Epithelial cell of alveolus of lung (primary cell): Measurements from ENCODE around the gene KLF16. TPM values are rescaled to one million over a fixed set of nuclear protein-coding genes. Genes with fewer than 3 reads are reported as not detected.

Experiments
- total RNA-seq: library from RNA; depleted of rRNA; stranded (reverse); fragments of >200 nt; gene quantifications from 2 replicates; pipeline ENCODE4 v1.2.1, GENCODE V29; 2015

Gene KLF16
- 8.9 and 15.3 TPM in 2 replicates for total RNA-seq

GRCh38 chr19:1863328-1863637, at the start of gene KLF16:
Gene KLF16 (minus strand): TSS chr19:1863579. CDS start chr19:1863497, 82 bp downstream.

GRCh38 chr19:1905110-1905862, 41.9 kb upstream of the KLF16 start, which contains the start of the genes ADAT3 and SCAMP4:
Gene ADAT3 (plus strand): TSS chr19:1905399. CDS start chr19:1912048, 6,649 bp downstream.
Gene SCAMP4 (plus strand): TSS chr19:1905399. CDS start chr19:1915020, 9,621 bp downstream.

DNA sequence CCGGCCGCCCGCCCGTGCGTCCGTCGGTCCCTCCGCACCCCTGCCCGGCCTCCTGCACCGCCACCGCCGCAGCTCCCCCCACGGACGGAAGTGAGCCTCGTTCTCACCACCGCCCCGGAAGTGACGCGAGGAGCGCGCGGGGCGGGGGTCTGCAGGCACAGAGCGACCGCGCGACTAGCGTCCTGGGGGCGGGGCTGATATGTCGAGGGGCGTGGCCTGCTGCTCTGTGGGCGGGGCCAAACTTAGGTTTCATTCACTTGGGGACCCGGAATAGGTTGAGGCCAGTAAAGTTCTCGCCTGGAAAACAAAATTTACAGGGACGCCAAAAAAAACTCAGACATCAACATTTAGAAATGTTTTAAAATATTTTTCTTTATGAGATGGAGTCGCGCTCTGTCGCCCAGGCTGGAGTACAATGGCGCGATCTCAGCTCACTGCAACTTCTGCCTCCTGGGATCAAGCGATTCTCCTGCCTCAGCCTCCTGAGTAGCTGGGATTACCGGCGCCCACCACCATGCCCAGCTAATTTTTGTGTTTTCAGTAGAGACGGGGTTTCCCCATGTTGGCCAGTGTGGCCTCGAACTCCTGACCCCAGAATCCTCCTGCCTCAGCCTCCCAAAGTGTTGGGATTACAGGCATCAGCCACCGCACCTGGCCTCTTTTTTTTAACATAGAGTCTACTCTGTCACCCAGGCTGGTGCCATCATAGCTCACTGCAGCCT, 22.2 kb upstream of the KLF16 start, which contains the start of gene ABHD17A:
Gene ABHD17A, minus strand, starts transcription at position 99 of the 722 bp plus-strand sequence. CDS start 3,930 bp downstream, outside the sequence.

GRCh38 chr19:1848399-1849131, 14.8 kb downstream of the KLF16 start, which contains the start of gene REXO1:
Gene REXO1 (minus strand): TSS chr19:1848483. CDS start chr19:1848358, 125 bp downstream.

GRCh38 chr19:1811942-1812425, 51.4 kb downstream of the KLF16 start, which contains the start of gene ATP8B3:
Gene ATP8B3 (minus strand): TSS chr19:1812276. CDS start chr19:1811736, 540 bp downstream.

Other genes starting within 250 kb of the KLF16 start
- 118 and 363 TPM in 2 replicates for gene TCF3, start 211.0 kb downstream of the KLF16 start, total RNA-seq
- gene ONECUT3, start 110.1 kb downstream of the KLF16 start, total RNA-seq, result not detected in 2 replicates
- gene ATP8B3, start 51.3 kb downstream of the KLF16 start, total RNA-seq, result 0.52 and 6.9 TPM in 2 replicates
- gene REXO1, start 15.1 kb downstream of the KLF16 start, total RNA-seq, result 14.1 and 17.1 TPM in 2 replicates
- 107 and 116 TPM in 2 replicates for gene ABHD17A, start 21.9 kb upstream of the KLF16 start, total RNA-seq
- gene ADAT3, start 41.8 kb upstream of the KLF16 start, total RNA-seq, result 3.7 and 11.7 TPM in 2 replicates
- 95.2 and 139 TPM in 2 replicates for gene SCAMP4, start 41.8 kb upstream of the KLF16 start, total RNA-seq
- 61.2 and 77.4 TPM in 2 replicates for gene CSNK1G2, start 77.6 kb upstream of the KLF16 start, total RNA-seq
- 77.4 and 137 TPM in 2 replicates for gene BTBD2, start 152.1 kb upstream of the KLF16 start, total RNA-seq
- 68.7 and 80.6 TPM in 2 replicates for gene MKNK2, start 187.7 kb upstream of the KLF16 start, total RNA-seq
- 27.5 and 36.5 TPM in 2 replicates for gene MOB3A, start 232.7 kb upstream of the KLF16 start, total RNA-seq
- gene IZUMO4, start 233.3 kb upstream of the KLF16 start, total RNA-seq, result 0.13 and 2.9 TPM in 2 replicates